SK-N-MC (cell line): ENCODE measurements around the gene GPSM3.

Source experiments
- EZH2 ChIP-seq: fragments of 200-600 bp; sonication (generic); IDR thresholded peaks from one replicate; pipeline ENCODE4 v1.6.1; 2017; ENCODE audit warnings: antibody characterized with exemption
- POLR2AphosphoS5 ChIP-seq: IDR thresholded peaks from 2 replicates; pipeline ENCODE4 v1.6.1; 2012; ENCODE audit warnings: mild to moderate bottlenecking, low read depth, low read length, borderline replicate concordance

DNA sequence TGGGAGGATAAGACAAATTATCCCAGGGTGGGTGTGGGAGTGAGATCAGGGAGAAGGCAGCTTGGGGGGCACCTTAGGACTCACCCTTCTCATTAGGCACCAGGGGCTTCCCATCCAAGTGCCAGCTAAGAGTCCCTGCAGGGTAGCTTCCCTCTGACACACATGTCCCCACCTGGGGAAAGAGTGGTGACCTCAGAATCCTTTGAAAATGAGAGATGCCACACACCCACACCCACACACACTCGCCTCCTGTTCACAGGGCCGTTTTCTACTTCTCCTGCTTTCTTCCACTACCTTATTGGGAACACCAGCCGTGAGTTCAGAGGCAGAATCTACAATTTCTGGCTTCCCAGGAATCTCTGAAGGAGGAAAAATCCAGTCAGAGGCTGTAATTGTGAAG, 9.4 kb downstream of the GPSM3 start:
- TF ChIP-seq POLR2AphosphoS5 = 0 out of 2 replicates have a peak, but pooled peaks have one; percentile 2
- TF ChIP-seq EZH2 = no peak
